Right cardiac atrium (tissue), 5 donors: ENCODE data around the gene LIF. TPM values are rescaled to one million over a fixed set of nuclear protein-coding genes. Genes with fewer than 3 reads are reported as not detected.
A peak's percentile ranks its signal among the peaks of the same experiment; 100 is the strongest.
"Not testable (repeated sequence)": the region's sequence is repeated elsewhere in the genome, so short reads cannot be mapped to it uniquely, and the experiment has no call there.

ENCODE experiments used
- ATAC-seq, 2 donors: fragments of 200-7000 bp; cut with Tn5 transposase; one replicate each; pipeline versions ENCODE4 v1.8.0 to v1.9.1; 2020; ENCODE audit warnings: moderate library complexity in 2 of 2, mild to moderate bottlenecking in 1 of 2
- DNase-seq, 3 donors: peaks; one replicate each; pipeline ENCODE4 v3.0.0-alpha.2; 2020
- H3K27ac ChIP-seq: one replicate; pipeline ENCODE4 v1.5.1; 2013; ENCODE audit warnings: mild to moderate bottlenecking, low read length, control low read depth, moderate library complexity
- H3K27me3 ChIP-seq: one replicate; pipeline ENCODE4 v1.6.1; 2013; ENCODE audit not compliant: control insufficient read depth, insufficient read depth
- H3K4me1 ChIP-seq: one replicate; pipeline ENCODE4 v1.6.1; 2013; ENCODE audit warnings: low read length; ENCODE audit not compliant: control insufficient read depth, insufficient read depth
- H3K4me3 ChIP-seq: one replicate; pipeline ENCODE4 v1.5.1; 2013; ENCODE audit warnings: low read length, control low read depth
- H3K9me3 ChIP-seq: one replicate; pipeline ENCODE4 v1.6.1; 2013; ENCODE audit warnings: low read length; ENCODE audit not compliant: control insufficient read depth
- WGBS: extraction: QIAGEN DNeasy Blood & Tissue Kit; methylation state at CpG from one replicate; pipeline ENCODE4 v1.1.7; 2013; 5-methylcytosine and 5-hydroxymethylcytosine counted together
- intact Hi-C, 4 donors: fragments of 100-400 bp; cut with DNase I; formaldehyde crosslinking; loops; one replicate each; pipeline versions ENCODE4 v1.11.0 to v1.14.0; 2022 to 2023
- polyA plus RNA-seq: library from polyadenylated mRNA; stranded (reverse); fragments of 200-250 nt; gene quantifications from one replicate; pipeline ENCODE4 v1.2.3, GENCODE V29; 2013
- total RNA-seq, 4 donors: library from RNA; stranded (reverse); fragmentation: NEBNext Ultra II Directional; extraction: Animal tissue kit (Norgen Biotek cat#: 25700); gene quantifications; one replicate each; pipeline ENCODE4 v1.2.1, GENCODE V29; 2021
- donor health status: healthy with polysubstance abuse.
- donor health status: DM: no; HTN: yes; CAD: no.
- donor health status: DM: no; HTN: no; CAD: no.
- donor health status: DM: no; HTN: yes; CAD: no; lungs with severe emphysema.
- donor health status: DM: yes; HTN: yes; CAD: no.

Gene LIF
- total and polyA plus RNA-seq, 5 donors, result 0.09 to 3.7 (median 0.54) TPM

DNA sequence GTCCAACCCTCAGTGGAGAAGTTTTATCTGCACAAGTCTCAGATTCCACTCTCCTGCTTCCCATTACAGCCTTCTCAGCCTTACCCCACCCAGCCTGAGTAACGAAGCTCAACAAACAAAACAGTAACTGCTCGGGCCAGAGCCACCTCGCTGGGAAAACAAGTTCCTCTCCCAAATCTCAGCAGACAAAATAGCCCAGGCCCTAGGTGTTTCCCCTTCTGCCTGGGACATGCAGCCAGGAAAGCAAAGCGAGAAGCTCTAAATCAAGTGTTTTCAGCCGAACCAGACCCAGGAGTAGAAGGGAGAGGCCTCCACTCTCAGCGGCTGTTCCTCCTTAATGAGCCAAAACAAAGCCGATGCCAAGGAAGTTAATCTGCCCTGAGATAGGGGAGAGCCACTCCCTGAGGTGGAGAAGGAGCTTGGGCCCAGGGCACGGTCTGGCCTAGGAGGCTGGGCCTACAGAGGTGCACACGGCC is 44.0 kb downstream of the LIF start:
- 44% methylated on average over 9 of the region's 9 CpGs for WGBS
- peak; percentile 53 to 78 (median 59) for DNase-seq
- no peaks in the 10 kb centered on the region for H3K27me3 ChIP-seq
- H3K4me1 ChIP-seq, result no peaks in the 10 kb centered on the region
- peak; percentile 74 to 80 for ATAC-seq
- H3K4me3 ChIP-seq, result no peak overlapping the region
- peak overlapping the region; percentile 51 for H3K27ac ChIP-seq
- H3K9me3 ChIP-seq, result no peaks in the 10 kb centered on the region
- intact Hi-C loops, result no loop called here

DNA sequence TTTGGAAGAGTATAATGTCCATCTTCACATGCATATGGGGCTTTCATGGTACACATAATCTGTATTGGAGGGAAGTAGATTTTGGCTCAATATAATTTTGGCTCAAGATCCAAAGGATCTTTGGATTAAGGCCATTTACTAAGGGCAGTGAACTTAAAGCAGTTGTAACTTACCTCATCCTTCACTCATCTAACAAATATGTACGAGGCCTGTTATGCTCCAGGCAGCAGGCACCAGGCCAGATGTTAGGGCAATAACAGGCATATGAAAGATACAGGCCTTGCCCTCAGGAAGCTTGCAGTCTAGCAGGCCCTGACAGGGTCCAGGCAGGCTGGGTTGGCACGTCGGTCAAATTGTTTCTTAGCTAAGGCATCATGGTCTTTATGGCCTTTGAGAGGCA is 44.6 kb downstream of the LIF start:
- Histone ChIP-seq H3K4me1 (no peaks in the 10 kb centered on the region), H3K9me3 (no peaks in the 10 kb centered on the region), H3K27me3 (no peaks in the 10 kb centered on the region), H3K4me3 (no peak overlapping the region), H3K27ac (peak overlapping the region; percentile 40)
- ATAC-seq (no peak), DNase-seq (peak in 1 of 3 donors; percentile 69)
- intact Hi-C loops, result no loop called here
- 84% methylated on average over 3 of the region's 3 CpGs for WGBS

DNA sequence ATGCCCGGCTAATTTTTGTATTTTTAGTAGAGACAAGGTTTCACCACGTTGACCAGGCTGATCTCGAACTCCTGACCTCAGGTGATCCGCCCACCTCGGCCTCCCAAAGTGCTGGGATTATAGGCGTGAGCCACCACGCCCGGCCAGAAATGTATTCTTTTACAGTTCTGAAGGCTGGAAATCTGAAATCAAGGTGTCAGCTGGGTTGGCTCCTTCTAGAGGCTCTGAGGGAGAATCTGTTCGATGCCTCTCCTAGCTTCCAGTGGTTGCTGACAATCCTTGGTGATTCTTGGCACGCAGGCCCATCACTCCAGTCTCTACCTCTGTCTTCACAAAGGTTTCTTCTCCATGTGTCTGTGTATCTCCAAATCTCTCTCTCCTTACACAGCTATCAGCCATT is 45.7 kb downstream of the LIF start:
- WGBS, result 94% methylated on average over 10 of the region's 10 CpGs
- DNase-seq, ATAC-seq, H3K9me3 ChIP-seq, H3K4me3 ChIP-seq, H3K4me1 ChIP-seq, H3K27ac ChIP-seq, intact Hi-C loops, H3K27me3 ChIP-seq: not testable (repeated sequence)

DNA sequence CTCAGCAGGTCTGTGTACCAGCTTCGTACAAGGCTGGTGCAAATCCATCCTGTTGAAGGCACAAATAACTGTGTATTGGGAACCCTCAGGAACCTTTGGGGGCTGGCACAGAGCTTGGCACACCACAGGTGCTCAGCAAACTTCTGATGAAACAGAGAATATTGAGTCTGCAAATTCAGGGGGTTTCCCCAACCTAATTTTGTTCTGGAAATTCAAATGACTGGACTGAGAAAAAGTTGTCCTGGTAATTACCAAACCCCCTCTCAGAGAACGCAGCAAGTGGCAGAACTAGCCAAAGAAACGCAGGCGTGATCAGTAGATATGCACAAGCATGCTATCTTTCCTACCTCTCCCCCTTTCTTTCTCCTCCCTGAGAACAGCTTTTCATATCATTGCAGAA is 47.6 kb downstream of the LIF start:
- Histone ChIP-seq H3K4me1 (peaks cover 8% of the 10 kb centered on the region), H3K4me3 (no peak overlapping the region), H3K27me3 (no peaks in the 10 kb centered on the region), H3K27ac (no peak overlapping the region), H3K9me3 (no peaks in the 10 kb centered on the region)
- DNase-seq (no peak), ATAC-seq (no peak)
- intact Hi-C loops, result no loop called here
- 87% methylated on average over 4 of the region's 4 CpGs for WGBS

DNA sequence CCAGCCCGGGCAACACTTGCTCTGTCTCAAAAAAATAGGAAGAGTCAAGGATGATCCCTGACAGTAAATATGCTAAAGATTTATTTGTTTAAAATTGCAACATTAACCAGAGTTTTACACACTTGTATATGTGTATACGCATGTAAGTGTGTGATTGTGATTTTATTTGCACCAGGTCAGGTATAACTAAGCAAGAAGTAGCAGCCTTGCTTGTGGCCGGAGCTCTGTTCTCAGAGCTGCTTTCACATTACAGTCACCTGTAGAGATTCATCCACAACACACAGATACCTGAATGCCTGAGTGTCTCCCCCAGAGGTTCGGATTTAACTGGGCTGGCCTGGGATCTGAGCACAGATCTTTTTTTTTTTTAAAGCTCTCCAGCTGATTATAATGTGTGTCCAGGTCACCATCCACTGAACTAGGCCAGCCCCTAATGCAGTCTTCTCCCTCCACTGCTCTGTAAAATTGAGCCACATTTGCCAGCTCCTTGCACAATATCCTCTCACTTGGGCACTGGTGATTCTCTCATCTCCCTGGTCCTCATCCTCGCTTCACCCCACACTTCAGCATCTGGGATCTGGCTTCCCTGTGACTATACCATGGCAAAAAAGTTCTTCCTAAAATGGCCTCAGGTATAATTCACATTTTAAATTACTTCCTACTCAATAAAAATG is 48.3 kb downstream of the LIF start:
- Histone ChIP-seq H3K9me3 (no peaks in the 10 kb centered on the region), H3K27ac (no peak overlapping the region), H3K27me3 (no peaks in the 10 kb centered on the region), H3K4me3 (no peak overlapping the region), H3K4me1 (peaks cover 8% of the 10 kb centered on the region)
- intact Hi-C loops, result no loop called here
- ATAC-seq, result no peak
- DNase-seq, result no peak
- WGBS, result 94% methylated on average over 5 of the region's 5 CpGs

DNA sequence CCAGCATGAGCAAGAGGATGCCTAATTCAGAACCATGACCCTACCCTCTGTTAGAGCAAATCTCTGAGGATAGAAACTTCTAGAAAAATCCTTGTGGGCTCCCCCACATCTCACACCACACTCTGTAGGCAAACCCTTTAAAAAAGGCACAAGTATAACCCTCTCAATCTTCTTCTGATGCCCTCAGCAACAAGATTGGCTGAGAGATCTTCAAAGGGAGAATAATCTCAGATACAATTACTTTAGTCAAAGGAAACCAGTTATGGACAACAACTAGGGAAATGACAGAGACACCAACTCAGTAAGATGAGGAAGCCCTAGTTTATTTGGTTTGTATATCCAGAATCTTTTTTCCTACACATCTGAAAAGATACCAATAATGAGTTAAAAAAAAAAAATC is 49.2 kb downstream of the LIF start:
- intact Hi-C loops, result no loop called here
- peaks cover 8% of the 10 kb centered on the region for H3K4me1 ChIP-seq
- H3K4me3 ChIP-seq, result no peak overlapping the region
- H3K9me3 ChIP-seq, result no peaks in the 10 kb centered on the region
- no peak for DNase-seq
- no peak overlapping the region for H3K27ac ChIP-seq
- no peak for ATAC-seq
- no peaks in the 10 kb centered on the region for H3K27me3 ChIP-seq

DNA sequence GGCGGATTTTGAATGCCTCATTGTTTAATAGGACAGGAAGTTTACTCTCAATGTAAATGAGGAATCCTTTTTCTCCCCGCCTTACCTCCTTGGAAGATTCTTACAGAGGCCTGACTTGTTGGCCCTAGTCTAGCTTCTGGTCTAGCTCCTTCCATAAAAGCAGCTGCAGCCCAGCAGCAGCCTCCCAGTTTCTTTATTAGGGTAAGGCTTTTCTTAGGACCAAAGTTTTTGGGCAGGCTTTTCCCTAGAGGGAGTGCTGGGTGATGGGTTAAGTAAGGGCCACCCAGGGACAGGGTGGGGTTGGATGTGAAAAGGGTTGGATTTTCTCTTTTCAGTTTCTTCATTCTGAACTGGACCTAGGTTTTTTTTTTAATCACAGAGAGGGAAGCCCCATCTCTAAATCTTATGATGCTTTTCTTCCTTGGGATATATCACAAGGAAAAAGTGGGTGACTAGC is 49.7 kb downstream of the LIF start:
- Histone ChIP-seq H3K27ac (peak overlapping the region; percentile 34), H3K4me1 (peaks cover 8% of the 10 kb centered on the region), H3K9me3 (no peaks in the 10 kb centered on the region), H3K4me3 (no peak overlapping the region), H3K27me3 (no peaks in the 10 kb centered on the region)
- DNase-seq (peak in 1 of 3 donors; percentile 35), ATAC-seq (peak in 1 of 2 donors; percentile 34)
- intact Hi-C loops, result no loop called here
- WGBS, result 27% methylated on average over 2 of the region's 2 CpGs

DNA sequence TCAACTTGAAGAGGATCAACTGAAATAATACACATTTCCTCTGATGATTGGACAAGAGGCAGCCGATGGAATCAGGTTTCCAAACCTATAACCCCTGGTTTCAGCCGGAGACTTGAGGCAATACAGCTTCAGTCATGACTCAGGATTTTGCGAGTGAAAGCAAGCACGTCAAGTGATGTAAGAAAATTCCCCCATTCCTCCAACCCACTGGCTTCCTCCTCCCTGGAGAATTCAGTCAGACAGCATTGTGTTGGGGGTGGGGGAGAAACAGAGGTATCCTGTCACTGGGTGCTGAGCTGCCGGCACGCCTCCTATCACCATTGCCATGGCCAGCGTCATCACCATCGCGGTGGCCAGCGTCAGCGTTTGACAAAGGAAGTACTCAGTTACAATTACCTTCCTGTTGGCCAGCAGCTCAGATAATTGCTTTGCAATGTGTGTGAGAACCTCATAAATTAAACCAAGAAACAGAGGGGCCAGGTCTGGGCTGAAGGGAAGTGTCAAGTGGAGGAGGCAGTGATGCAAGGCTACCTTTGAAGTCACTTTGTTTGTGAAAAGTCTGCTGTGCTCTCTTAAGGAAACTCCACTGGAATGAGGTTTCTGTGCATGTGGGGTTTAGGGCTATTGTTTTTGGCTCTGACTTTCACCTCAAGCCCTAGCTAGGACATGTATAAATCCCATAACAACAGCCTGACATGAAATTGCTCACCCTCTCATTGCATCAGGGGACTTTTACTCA is 50.2 kb downstream of the LIF start:
- no peaks in the 10 kb centered on the region for H3K9me3 ChIP-seq
- H3K4me1 ChIP-seq, result peaks cover 8% of the 10 kb centered on the region
- intact Hi-C loops, result no loop called here
- ATAC-seq, result peak; percentile 88 to 94
- peak; percentile 88 to 89 (median 89) for DNase-seq
- WGBS, result 7% methylated on average over 11 of the region's 11 CpGs
- peak overlapping the region; percentile 66 for H3K27ac ChIP-seq
- no peak overlapping the region for H3K4me3 ChIP-seq
- H3K27me3 ChIP-seq, result no peaks in the 10 kb centered on the region

DNA sequence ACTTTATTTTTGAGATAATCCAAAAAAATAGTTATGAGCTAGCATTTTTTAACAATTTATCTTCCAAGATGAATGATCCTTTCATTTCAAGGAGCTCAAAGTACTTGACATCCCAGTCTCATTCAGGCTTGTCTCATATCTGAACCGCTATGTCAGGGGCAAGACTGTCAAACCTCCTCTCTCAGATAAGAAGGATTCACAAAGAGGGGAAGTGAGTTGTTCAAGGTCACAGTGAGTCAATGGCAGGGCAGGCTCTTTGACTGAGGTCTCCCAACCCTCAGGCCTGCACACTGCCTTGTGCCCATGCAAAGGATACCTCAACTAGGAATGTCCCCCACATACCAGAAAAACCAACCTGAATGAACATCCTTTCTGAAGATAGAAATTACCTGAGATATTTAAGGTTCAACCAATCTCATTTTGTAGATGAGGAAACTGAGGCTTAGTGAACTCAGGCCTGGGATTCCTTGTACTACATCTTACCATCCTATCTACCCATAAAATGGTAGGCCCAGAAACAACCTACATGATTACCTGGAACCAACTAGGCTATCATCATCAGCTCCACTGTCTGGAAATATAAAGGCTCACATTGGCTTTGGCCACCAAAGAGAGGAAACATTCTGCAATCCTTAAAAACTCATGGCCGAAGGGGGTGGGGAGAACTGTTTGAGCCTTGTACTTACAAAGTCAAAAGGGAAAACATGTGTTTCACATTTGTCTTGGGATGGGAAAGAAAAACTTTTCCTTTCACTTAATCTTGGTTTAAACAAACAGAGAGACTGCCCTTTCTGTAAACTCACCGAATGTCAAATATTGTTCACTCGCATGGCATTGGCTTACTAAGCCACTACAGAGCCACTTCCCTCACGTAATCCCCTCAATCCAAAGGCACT is 51.1 kb downstream of the LIF start:
- intact Hi-C loops, result no loop called here
- no peak for DNase-seq
- Histone ChIP-seq H3K27me3 (no peaks in the 10 kb centered on the region), H3K4me1 (peaks cover 8% of the 10 kb centered on the region), H3K27ac (peak overlapping the region; percentile 66), H3K9me3 (no peaks in the 10 kb centered on the region), H3K4me3 (no peak overlapping the region)
- WGBS, result 48% methylated on average over 5 of the region's 5 CpGs
- ATAC-seq, result peak; percentile 11 to 14

DNA sequence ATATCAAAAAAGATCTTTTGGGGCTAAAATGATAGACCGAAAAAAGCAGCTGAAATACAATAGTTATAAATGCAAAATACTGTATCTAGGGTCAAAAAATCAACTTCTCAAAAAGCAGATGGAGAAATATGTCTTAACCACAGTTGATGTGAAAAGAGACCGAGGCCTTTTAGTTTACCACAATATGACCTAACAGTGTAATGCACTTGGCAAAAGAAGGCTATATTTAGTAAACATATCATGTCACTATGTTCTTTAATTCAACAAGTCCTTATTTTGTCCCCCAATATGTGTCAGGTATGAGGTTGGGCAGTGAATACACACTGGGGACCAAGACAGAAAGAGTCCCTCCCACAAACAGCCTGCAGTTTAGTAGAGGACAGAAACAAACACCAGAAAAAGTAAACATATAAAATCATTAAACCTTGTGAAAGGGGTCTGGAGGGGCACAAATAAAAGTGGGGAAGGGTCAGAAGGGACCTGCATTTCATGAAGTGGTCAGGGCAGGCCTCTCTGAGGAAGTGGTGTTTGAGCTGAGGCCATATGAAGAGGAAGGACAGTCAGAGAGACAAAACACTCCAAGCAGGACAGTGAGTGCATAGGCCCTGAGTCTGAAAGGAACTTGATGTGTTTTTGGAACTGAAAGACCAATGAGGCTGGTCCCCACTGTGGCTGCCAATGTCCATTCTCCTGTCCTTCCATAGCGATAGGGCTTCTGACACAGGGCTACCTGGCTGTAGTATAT is 53.4 kb downstream of the LIF start:
- Histone ChIP-seq H3K9me3 (no peaks in the 10 kb centered on the region), H3K27ac (no peak overlapping the region), H3K4me1 (peaks cover 8% of the 10 kb centered on the region), H3K4me3 (no peak overlapping the region), H3K27me3 (no peaks in the 10 kb centered on the region)
- no peak for DNase-seq
- no peak for ATAC-seq
- 98% methylated on average over 3 of the region's 3 CpGs for WGBS
- intact Hi-C loops, result no loop called here
